Measurements from ENCODE around the gene CLDN4.
A peak's percentile ranks its signal among the peaks of the same experiment; 100 is the strongest.
"Not testable (repeated sequence)": the region's sequence is repeated elsewhere in the genome, so short reads cannot be mapped to it uniquely, and the experiment has no call there.

CLDN4 gene

GRCh38 chr7:73802459-73802858 lies 28.3 kb upstream of the CLDN4 start:
- Histone ChIP-seq H3K9me3 (ENCODE audit: control insufficient read depth, low read length) (no peaks in the 10 kb centered on the region), H3K36me3 (ENCODE audit: control insufficient read depth, insufficient read depth, low read length) (no peaks in the 10 kb centered on the region), H3K27ac (ENCODE audit: low read depth, low read length, severe bottlenecking) (no peak overlapping the region), H3K4me3 (ENCODE audit: extremely low read depth, insufficient read depth, low read length, poor library complexity, severe bottlenecking) (no peak overlapping the region), H3K4me1 (ENCODE audit: control insufficient read depth, insufficient read depth, low read length, poor library complexity, severe bottlenecking) (peaks cover 2% of the 10 kb centered on the region)
- 80 to 100% methylated on average over 1 to 3 of the region's 4 CpGs for WGBS, 2 experiments (ENCODE audit: insufficient coverage in 2 of 2)

- H3K9me3 ChIP-seq (ENCODE audit: control insufficient read depth, low read length): no peaks in the 10 kb centered on the region
- no peak overlapping the region for H3K4me3 ChIP-seq (ENCODE audit: extremely low read depth, insufficient read depth, low read length, poor library complexity, severe bottlenecking)
- WGBS, 2 experiments (ENCODE audit: insufficient coverage in 2 of 2): 86 to 87% methylated on average over 10 to 20 of the region's 21 CpGs
- H3K27ac ChIP-seq (ENCODE audit: low read depth, low read length, severe bottlenecking): no peak overlapping the region
- peaks cover 3% of the 10 kb centered on the region for H3K4me1 ChIP-seq (ENCODE audit: control insufficient read depth, insufficient read depth, low read length, poor library complexity, severe bottlenecking)
- H3K36me3 ChIP-seq (ENCODE audit: control insufficient read depth, insufficient read depth, low read length): no peaks in the 10 kb centered on the region
These were observed 21.3 kb upstream of the CLDN4 start for GRCh38 chr7:73809467-73809951.

DNA sequence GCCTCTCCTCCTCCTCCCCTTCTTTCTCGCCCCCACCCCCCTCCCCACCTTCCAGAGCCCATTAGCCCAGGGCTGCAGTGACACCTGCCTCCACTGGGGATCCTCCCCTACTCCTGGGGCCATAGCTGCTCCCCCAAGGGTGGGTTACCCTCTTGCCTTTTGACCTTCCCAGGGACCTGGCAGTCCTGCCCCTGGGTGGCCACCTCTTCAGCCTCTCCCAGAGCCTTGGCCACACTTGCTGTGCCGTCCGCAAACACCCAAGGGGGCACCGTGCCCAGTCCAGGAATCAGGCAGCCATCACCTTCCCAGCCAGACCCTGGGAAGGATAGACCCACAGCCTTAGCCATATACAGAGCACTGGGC lies 19.8 kb upstream of the CLDN4 start:
- H3K9me3 ChIP-seq (ENCODE audit: control insufficient read depth, low read length): no peaks in the 10 kb centered on the region
- H3K36me3 ChIP-seq (ENCODE audit: control insufficient read depth, insufficient read depth, low read length): no peaks in the 10 kb centered on the region
- H3K4me1 ChIP-seq (ENCODE audit: control insufficient read depth, insufficient read depth, low read length, poor library complexity, severe bottlenecking): peaks cover 3% of the 10 kb centered on the region
- H3K27ac ChIP-seq (ENCODE audit: low read depth, low read length, severe bottlenecking): no peak overlapping the region
- WGBS, 2 experiments (ENCODE audit: insufficient coverage in 2 of 2): 58 to 94% methylated on average over 3 to 4 of the region's 4 CpGs
- no peak overlapping the region for H3K4me3 ChIP-seq (ENCODE audit: extremely low read depth, insufficient read depth, low read length, poor library complexity, severe bottlenecking)

GRCh38 chr7:73811760-73812168 lies 19.0 kb upstream of the CLDN4 start:
- peaks cover 3% of the 10 kb centered on the region for H3K4me1 ChIP-seq (ENCODE audit: control insufficient read depth, insufficient read depth, low read length, poor library complexity, severe bottlenecking)
- no peaks in the 10 kb centered on the region for H3K9me3 ChIP-seq (ENCODE audit: control insufficient read depth, low read length)
- no peaks in the 10 kb centered on the region for H3K36me3 ChIP-seq (ENCODE audit: control insufficient read depth, insufficient read depth, low read length)
- H3K4me3 ChIP-seq (ENCODE audit: extremely low read depth, insufficient read depth, low read length, poor library complexity, severe bottlenecking): no peak overlapping the region
- WGBS, 2 experiments (ENCODE audit: insufficient coverage in 2 of 2): 0 to 3% methylated on average over 7 to 10 of the region's 11 CpGs
- H3K27ac ChIP-seq (ENCODE audit: low read depth, low read length, severe bottlenecking): no peak overlapping the region

DNA sequence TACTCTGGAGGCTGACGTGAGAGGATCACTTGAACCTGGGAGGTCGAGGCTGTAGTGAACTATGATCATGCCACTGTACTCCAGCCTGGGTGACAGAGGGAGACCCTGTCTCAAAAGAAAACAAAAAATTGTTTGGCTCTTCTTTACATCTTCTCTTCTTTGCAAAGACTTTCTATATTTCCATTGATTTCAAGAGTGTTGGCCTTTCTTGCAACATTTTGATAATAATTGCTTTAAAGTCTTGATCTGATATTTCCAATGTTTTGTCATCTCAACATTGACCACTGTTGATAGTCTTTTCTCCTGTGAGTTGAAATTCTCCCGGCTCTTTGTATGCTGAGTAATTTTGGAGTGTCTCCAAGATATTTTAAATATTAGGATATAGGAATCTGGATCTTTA lies 17.8 kb upstream of the CLDN4 start:
- Histone ChIP-seq H3K27ac (ENCODE audit: low read depth, low read length, severe bottlenecking) (no peak overlapping the region), H3K4me3 (ENCODE audit: extremely low read depth, insufficient read depth, low read length, poor library complexity, severe bottlenecking) (no peak overlapping the region), H3K4me1 (ENCODE audit: control insufficient read depth, insufficient read depth, low read length, poor library complexity, severe bottlenecking) (peaks cover 3% of the 10 kb centered on the region), H3K36me3 (ENCODE audit: control insufficient read depth, insufficient read depth, low read length) (no peaks in the 10 kb centered on the region), H3K9me3 (ENCODE audit: control insufficient read depth, low read length) (no peaks in the 10 kb centered on the region)
- 85 to 100% methylated on average over 2 of the region's 3 CpGs for WGBS, 2 experiments (ENCODE audit: insufficient coverage in 2 of 2)

DNA sequence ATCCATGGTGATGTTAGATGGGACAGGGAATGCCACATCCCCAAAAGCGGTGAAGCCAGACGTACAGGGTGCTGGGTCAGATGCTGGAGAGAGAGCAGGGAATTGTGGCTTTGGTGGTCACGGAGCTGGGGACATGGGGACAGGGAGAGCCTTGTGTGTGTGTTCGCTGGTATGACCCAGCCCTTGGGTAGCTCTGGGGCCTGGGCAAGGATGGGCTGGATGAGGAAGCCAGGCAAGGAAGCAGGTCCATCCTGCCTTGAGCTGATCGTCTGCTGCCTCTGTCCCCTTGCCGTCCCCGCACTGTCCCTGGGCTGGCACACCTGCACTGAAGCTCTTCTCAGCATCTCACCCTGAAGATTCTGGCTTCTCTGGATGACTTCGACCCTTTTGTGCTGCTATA lies 15.4 kb upstream of the CLDN4 start:
- WGBS, 2 experiments (ENCODE audit: insufficient coverage in 2 of 2): 92 to 95% methylated on average over 7 of the region's 8 CpGs
- Histone ChIP-seq H3K4me1 (ENCODE audit: control insufficient read depth, insufficient read depth, low read length, poor library complexity, severe bottlenecking) (no peaks in the 10 kb centered on the region), H3K9me3 (ENCODE audit: control insufficient read depth, low read length) (no peaks in the 10 kb centered on the region), H3K27ac (ENCODE audit: low read depth, low read length, severe bottlenecking) (no peak overlapping the region), H3K4me3 (ENCODE audit: extremely low read depth, insufficient read depth, low read length, poor library complexity, severe bottlenecking) (no peak overlapping the region), H3K36me3 (ENCODE audit: control insufficient read depth, insufficient read depth, low read length) (no peaks in the 10 kb centered on the region)

GRCh38 chr7:73817121-73817520 lies 13.7 kb upstream of the CLDN4 start:
- 93% methylated on average over 5 of the region's 6 CpGs for WGBS, 2 experiments (ENCODE audit: insufficient coverage in 2 of 2)
- H3K36me3 ChIP-seq (ENCODE audit: control insufficient read depth, insufficient read depth, low read length): no peaks in the 10 kb centered on the region
- H3K4me3 ChIP-seq (ENCODE audit: extremely low read depth, insufficient read depth, low read length, poor library complexity, severe bottlenecking): no peak overlapping the region
- H3K27ac ChIP-seq (ENCODE audit: low read depth, low read length, severe bottlenecking): no peak overlapping the region
- H3K9me3 ChIP-seq (ENCODE audit: control insufficient read depth, low read length): no peaks in the 10 kb centered on the region
- no peaks in the 10 kb centered on the region for H3K4me1 ChIP-seq (ENCODE audit: control insufficient read depth, insufficient read depth, low read length, poor library complexity, severe bottlenecking)

GRCh38 chr7:73820013-73820412 lies 10.8 kb upstream of the CLDN4 start:
- Histone ChIP-seq H3K27ac (ENCODE audit: low read depth, low read length, severe bottlenecking) (no peak overlapping the region), H3K36me3 (ENCODE audit: control insufficient read depth, insufficient read depth, low read length) (no peaks in the 10 kb centered on the region), H3K4me3 (ENCODE audit: extremely low read depth, insufficient read depth, low read length, poor library complexity, severe bottlenecking) (no peak overlapping the region), H3K4me1 (ENCODE audit: control insufficient read depth, insufficient read depth, low read length, poor library complexity, severe bottlenecking) (peaks cover 17% of the 10 kb centered on the region), H3K9me3 (ENCODE audit: control insufficient read depth, low read length) (no peaks in the 10 kb centered on the region)
- 93 to 96% methylated on average over 4 to 5 of the region's 7 CpGs for whole genome bisulfite sequencing, 2 experiments (ENCODE audit: insufficient coverage in 2 of 2)

GRCh38 chr7:73821597-73822285 lies 9.1 kb upstream of the CLDN4 start:
- not testable (repeated sequence) for H3K36me3 ChIP-seq (ENCODE audit: control insufficient read depth, insufficient read depth, low read length); H3K4me3 ChIP-seq (ENCODE audit: extremely low read depth, insufficient read depth, low read length, poor library complexity, severe bottlenecking); H3K27ac ChIP-seq (ENCODE audit: low read depth, low read length, severe bottlenecking); H3K9me3 ChIP-seq (ENCODE audit: control insufficient read depth, low read length)
- 80 to 92% methylated on average over 5 to 8 of the region's 14 CpGs for WGBS, 2 experiments (ENCODE audit: insufficient coverage in 2 of 2)
- H3K4me1 ChIP-seq (ENCODE audit: control insufficient read depth, insufficient read depth, low read length, poor library complexity, severe bottlenecking): peaks cover 22% of the 10 kb centered on the region

DNA sequence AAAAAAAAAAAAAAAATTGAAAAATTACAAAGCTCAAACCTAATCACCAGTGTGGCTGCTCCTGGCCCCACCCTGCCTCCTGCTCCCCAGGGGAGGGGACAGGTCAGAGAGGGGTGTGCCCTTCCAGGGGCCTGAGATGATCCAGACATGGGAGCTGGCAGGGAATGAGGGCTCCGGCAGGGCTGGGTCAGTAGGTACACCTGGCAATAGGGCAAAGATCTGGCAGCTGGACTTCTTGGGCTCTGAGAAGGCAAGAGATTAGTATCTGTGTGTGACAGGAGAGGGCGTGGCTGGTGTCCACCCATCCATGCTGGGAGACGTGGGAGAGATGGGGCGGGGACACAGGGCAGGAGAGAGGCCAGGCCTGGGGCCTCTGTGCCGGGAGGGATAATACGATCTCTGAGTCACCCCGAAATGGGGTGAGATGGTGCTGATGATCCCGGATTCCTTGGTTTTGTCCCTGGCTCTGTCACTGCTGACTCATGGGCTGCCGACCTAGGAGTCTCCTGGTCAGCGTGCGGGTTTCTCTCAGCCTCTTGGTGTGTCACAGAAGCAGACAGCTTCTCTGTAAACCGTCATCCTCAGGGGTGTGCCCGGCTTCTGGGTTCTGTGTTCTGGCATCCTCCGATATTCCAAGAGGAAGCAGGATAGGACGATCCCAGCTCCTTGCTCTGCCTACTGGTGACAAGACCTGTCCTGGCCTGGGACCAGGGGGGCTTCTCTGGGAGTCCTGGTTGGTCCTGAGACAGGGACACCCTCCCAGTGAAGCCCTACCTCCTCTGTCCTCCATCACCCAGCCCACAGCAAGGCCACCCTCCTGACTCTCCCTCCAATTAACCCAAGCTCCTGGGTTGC lies 8.2 kb upstream of the CLDN4 start:
- Histone ChIP-seq H3K4me3 (ENCODE audit: extremely low read depth, insufficient read depth, low read length, poor library complexity, severe bottlenecking) (no peak overlapping the region), H3K36me3 (ENCODE audit: control insufficient read depth, insufficient read depth, low read length) (no peaks in the 10 kb centered on the region), H3K4me1 (ENCODE audit: control insufficient read depth, insufficient read depth, low read length, poor library complexity, severe bottlenecking) (peaks cover 28% of the 10 kb centered on the region), H3K27ac (ENCODE audit: low read depth, low read length, severe bottlenecking) (peak overlapping the region; percentile 71), H3K9me3 (ENCODE audit: control insufficient read depth, low read length) (no peaks in the 10 kb centered on the region)
- WGBS, 2 experiments (ENCODE audit: insufficient coverage in 2 of 2): 51 to 62% methylated on average over 13 to 15 of the region's 15 CpGs

DNA sequence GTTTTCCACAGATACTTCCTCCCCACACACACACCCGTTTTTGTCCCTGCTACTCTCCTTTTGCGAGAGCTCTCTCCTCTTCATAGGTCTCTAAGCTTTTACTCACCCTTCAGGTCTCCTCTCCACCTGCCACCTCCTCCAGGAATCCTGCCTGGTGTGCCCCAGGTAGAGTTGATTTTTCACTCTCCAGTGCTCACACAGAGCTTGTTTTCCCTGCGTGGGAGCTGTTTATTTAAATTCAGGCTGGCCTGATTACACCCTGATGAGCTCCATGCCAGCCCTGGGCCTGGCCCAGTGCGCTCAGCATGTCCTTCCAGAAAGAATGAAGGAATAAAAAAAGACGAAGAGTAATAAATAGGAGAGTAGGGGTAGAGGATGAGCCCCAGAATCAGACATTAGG lies 7.5 kb upstream of the CLDN4 start:
- Histone ChIP-seq H3K4me1 (ENCODE audit: control insufficient read depth, insufficient read depth, low read length, poor library complexity, severe bottlenecking) (peaks cover 33% of the 10 kb centered on the region), H3K36me3 (ENCODE audit: control insufficient read depth, insufficient read depth, low read length) (no peaks in the 10 kb centered on the region), H3K9me3 (ENCODE audit: control insufficient read depth, low read length) (no peaks in the 10 kb centered on the region), H3K4me3 (ENCODE audit: extremely low read depth, insufficient read depth, low read length, poor library complexity, severe bottlenecking) (no peak overlapping the region), H3K27ac (ENCODE audit: low read depth, low read length, severe bottlenecking) (peak overlapping the region; percentile 71)
- 87 to 95% methylated on average over 5 of the region's 5 CpGs for WGBS, 2 experiments (ENCODE audit: insufficient coverage in 2 of 2)

Data from mesodermal cell (in vitro differentiated cells).